K562 (cell line): ENCODE results near the gene ZDHHC14. TPM values are rescaled to one million over a fixed set of nuclear protein-coding genes. Genes with fewer than 3 reads are reported as not detected.
A peak's percentile ranks its signal among the peaks of the same experiment; 100 is the strongest.

ENCODE experiments used
- CHD7 ChIP-seq: fragments of 200-600 bp; sonication (generic); IDR thresholded peaks from one replicate; pipeline ENCODE4 v1.6.1; 2012; ENCODE audit warnings: mild to moderate bottlenecking, low read depth, low read length, inconsistent platforms
- ELF2 ChIP-seq: fragments of 250-450 bp; sonication (Bioruptor Pico); IDR thresholded peaks from 2 replicates; pipeline ENCODE4 v1.5.0; 2021; ENCODE audit warnings: mild to moderate bottlenecking
- KDM1A ChIP-seq, 2 experiments: fragments of 450-650 bp; IDR thresholded peaks; 2 replicates each; pipeline ENCODE4 v1.6.1; 2016; ENCODE audit warnings: mild to moderate bottlenecking in 2 of 2
- MAZ ChIP-seq, 2 experiments: fragments of 450-650 bp in 1 of 2; sonication (generic) in 1 of 2; formaldehyde crosslinking; IDR thresholded peaks in 1 of 2; conservative IDR thresholded peaks in 1 of 2; 2 replicates each; pipeline versions ENCODE4 v1.4.0 to v1.5.0; 2020; ENCODE audit warnings: mild to moderate bottlenecking in 1 of 2, missing genetic modification reagents in 1 of 2
- MCM5 ChIP-seq: fragments of 450-650 bp; IDR thresholded peaks from 2 replicates; pipeline ENCODE4 v1.6.1; 2016; ENCODE audit warnings: low read depth
- PTRF ChIP-seq: fragments of 450-650 bp; IDR thresholded peaks from 2 replicates; pipeline ENCODE4 v1.6.1; 2016; ENCODE audit warnings: mild to moderate bottlenecking, missing genetic modification characterization, missing compliant biosample characterization
- RNF219 ChIP-seq: fragments of 250-450 bp; sonication (Bioruptor Pico); IDR thresholded peaks from 2 replicates; pipeline ENCODE4 v1.5.0; 2022; ENCODE audit warnings: mild to moderate bottlenecking
- SIN3B ChIP-seq: fragments of 450-650 bp; IDR thresholded peaks from 2 replicates; pipeline ENCODE4 v1.6.1; 2017; ENCODE audit warnings: low read depth, mild to moderate bottlenecking, moderate library complexity
- SNAPC5 ChIP-seq: fragments of 250-450 bp; sonication (Bioruptor Pico); IDR thresholded peaks from 2 replicates; pipeline ENCODE4 v1.8.0; 2021; ENCODE audit warnings: moderate library complexity, mild to moderate bottlenecking, inconsistent platforms
- TFAP4 ChIP-seq: sonication (generic); formaldehyde crosslinking; IDR thresholded peaks from 2 replicates; pipeline ENCODE4 v1.8.0; 2022; ENCODE audit warnings: missing genetic modification reagents, mild to moderate bottlenecking, moderate library complexity, borderline replicate concordance
- ZBED1 ChIP-seq: IDR thresholded peaks from 2 replicates; pipeline ENCODE4 v1.6.1; 2014
- ZNF253 ChIP-seq: fragments of 250-450 bp; sonication (Bioruptor Pico); conservative IDR thresholded peaks from 2 replicates; pipeline ENCODE4 v1.6.1; 2021; ENCODE audit warnings: mild to moderate bottlenecking
- polyA plus RNA-seq, 8 experiments: library from polyadenylated mRNA; depleted of rRNA in 4 of 8; stranded (reverse) in 5 of 8; unstranded in 3 of 8; fragments of >200 nt; fragmentation: Nextera tagmentation in 2 of 8; fragmentation: Illumina TruSeq in 1 of 8; extraction: Ambion mirVana in 2 of 8; extraction: Trizol in 1 of 8; gene quantifications; 2 replicates each; pipeline versions ENCODE4 v1.2.1 to v1.2.3, GENCODE V29; 2011 to 2014; ENCODE audit warnings: inconsistent platforms in 1 of 8, missing spikeins in 1 of 8
- total RNA-seq, 7 experiments: library from RNA; depleted of rRNA in 6 of 7; stranded (reverse); fragments of >200 nt in 6 of 7; fragmentation: Illumina TruSeq in 2 of 7; extraction: Trizol in 2 of 7; gene quantifications; 2 replicates each; pipeline versions ENCODE4 v1.2.1 to v1.2.3, GENCODE V29; 2011 to 2021; ENCODE audit warnings: low replicate concordance in 1 of 7

Gene ZDHHC14
- total and polyA plus RNA-seq, 9 of the 15 experiments (the other 6 are each of a cell fraction or from before 2014, with no cell fraction given) = 0.92 to 23.1 (median 13.8) TPM

GRCh38 chr6:157392927-157393668 is 12.1 kb downstream of the ZDHHC14 start (continued):
- TF ChIP-seq TFAP4 = peak; percentile 93
- TF ChIP-seq MAZ (CRISPR knock-in tag; conservative IDR thresholded peaks at IDR 0.05 in 1 of 2, IDR thresholded peaks at IDR 0.05 in 1 of 2) = peak in 1 of 2 experiments; percentile 62
- TF ChIP-seq KDM1A (IDR thresholded peaks at IDR 0.05) = peak; percentile 85 to 91
- no peak for TF ChIP-seq PTRF (tag)
- TF ChIP-seq MCM5 = no peak
- TF ChIP-seq CHD7 = no peak
- TF ChIP-seq ELF2 (CRISPR knock-in tag) = no peak
- no peak for TF ChIP-seq SNAPC5
- TF ChIP-seq RNF219 (CRISPR knock-in tag) = no peak
- no peak for TF ChIP-seq SIN3B
- no peak for TF ChIP-seq ZBED1
- no peak for TF ChIP-seq ZNF253
